Prostate gland (tissue), 2 donors: ENCODE data around the gene SH3D19. TPM values are rescaled to one million over a fixed set of nuclear protein-coding genes. Genes with fewer than 3 reads are reported as not detected.

Source experiments
- DNase-seq: peaks from one replicate; pipeline ENCODE4 v3.0.0-alpha.2; 2019; ENCODE audit warnings: low spot score
- H3K27ac ChIP-seq, 2 donors: fragments of 200-600 bp; sonication (generic); 2 replicates each; pipeline ENCODE4 v1.5.1; 2017 to 2019
- H3K27me3 ChIP-seq: fragments of 200-600 bp; sonication (generic); replicated peaks from 2 replicates; pipeline ENCODE4 v1.5.1; 2019; ENCODE audit not compliant: insufficient read depth
- H3K36me3 ChIP-seq, 2 donors: fragments of 200-600 bp; sonication (generic); 1 replicate in 1 of 2; 2 replicates in 1 of 2; pipeline versions ENCODE4 v1.5.1 to v1.8.1; 2017 to 2019
- H3K4me1 ChIP-seq: fragments of 200-600 bp; sonication (generic); replicated peaks from 2 replicates; pipeline ENCODE4 v1.5.1; 2019
- H3K4me3 ChIP-seq, 2 donors: fragments of 200-600 bp; sonication (generic); 2 replicates each; pipeline ENCODE4 v1.5.1; 2017 to 2019
- H3K9me3 ChIP-seq: fragments of 200-600 bp; sonication (generic); 2 replicates; pipeline ENCODE4 v1.5.1; 2017
- CTCF ChIP-seq, 4 experiments: fragments of 200-600 bp in 2 of 4; fragments of 450-650 bp in 2 of 4; sonication (generic) in 2 of 4; IDR thresholded peaks; 1 replicate in 3 of 4; 2 replicates in 1 of 4; pipeline ENCODE4 v1.5.1; 2016 to 2019; ENCODE audit warnings: antibody characterized with exemption in 4 of 4, mild to moderate bottlenecking in 2 of 4, moderate library complexity in 2 of 4
- POLR2A ChIP-seq: fragments of 450-650 bp; IDR thresholded peaks from one replicate; pipeline ENCODE4 v1.6.1; 2016; ENCODE audit warnings: antibody characterized with exemption, mild to moderate bottlenecking
- POLR2AphosphoS5 ChIP-seq: sonication (generic); formaldehyde crosslinking; IDR thresholded peaks from one replicate; pipeline ENCODE4 v1.6.1; 2017; ENCODE audit warnings: antibody characterized with exemption
- WGBS: methylation state at CpG from one replicate; pipeline ENCODE4 v1.1.5; 2018; 5-methylcytosine and 5-hydroxymethylcytosine counted together
- intact Hi-C: fragments of 100-400 bp; cut with DNase I; formaldehyde crosslinking; loops from one replicate; pipeline ENCODE4 v1.14.2; 2022
- total RNA-seq, 2 donors: library from RNA; depleted of rRNA; stranded (reverse); fragments of >200 nt; gene quantifications; one replicate each; pipeline ENCODE4 v1.1.0, GENCODE V29; 2016

SH3D19 gene
- total RNA-seq, 2 donors from 2014 or later, result 27.1 to 61.1 TPM

DNA sequence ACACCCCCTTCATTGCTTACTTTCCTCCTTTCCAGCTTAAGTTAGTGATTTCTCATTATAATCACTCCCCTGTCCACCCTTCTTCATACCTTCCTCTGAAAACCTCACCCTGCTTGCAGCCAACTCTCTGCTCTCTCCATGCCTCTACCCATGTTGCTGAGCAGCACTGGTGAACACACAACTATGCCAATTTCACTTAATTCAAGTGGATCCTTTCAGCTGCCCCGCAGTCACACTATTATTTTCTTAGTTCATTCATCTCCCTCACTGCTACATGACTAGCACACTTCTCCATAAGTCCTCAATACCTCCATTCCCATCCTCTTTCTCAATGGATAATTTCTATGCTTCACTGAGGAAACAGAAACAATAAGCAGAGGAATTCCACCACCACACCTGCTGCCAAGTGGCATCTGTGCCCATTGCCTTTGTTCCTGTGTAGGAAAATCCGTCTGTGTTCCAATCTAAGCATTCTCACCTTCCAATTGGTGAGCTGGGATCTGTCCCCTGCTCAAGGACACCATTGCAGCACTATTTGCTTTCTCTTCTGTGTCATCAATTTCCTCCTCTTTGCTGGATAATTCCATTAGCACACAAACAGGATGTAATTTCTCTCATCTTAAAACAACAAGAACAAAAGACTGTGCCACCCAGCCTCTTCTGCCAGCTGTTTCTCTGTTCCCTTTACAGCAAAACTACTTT is 73.7 kb downstream of the SH3D19 start:
- no peak overlapping the region for H3K4me3 ChIP-seq
- H3K9me3 ChIP-seq, result no peaks in the 10 kb centered on the region
- no peak for TF ChIP-seq POLR2AphosphoS5
- TF ChIP-seq POLR2A, result no peak
- no peak for TF ChIP-seq CTCF (IDR thresholded peaks at IDR 0.05)
- no peaks in the 10 kb centered on the region for H3K27me3 ChIP-seq
- no peaks in the 10 kb centered on the region for H3K36me3 ChIP-seq
- H3K4me1 ChIP-seq, result no peaks in the 10 kb centered on the region
- H3K27ac ChIP-seq, result no peak overlapping the region
- WGBS, result 42% methylated on average over 2 of the region's 2 CpGs
- DNase-seq, result no peak
- intact Hi-C loops, result no loop called here

GRCh38 chr4:151250706-151251105 is 74.7 kb downstream of the SH3D19 start:
- H3K4me3 ChIP-seq, result no peak overlapping the region
- 30% methylated on average over 5 of the region's 5 CpGs for WGBS
- no peaks in the 10 kb centered on the region for H3K36me3 ChIP-seq
- H3K9me3 ChIP-seq, result no peaks in the 10 kb centered on the region
- H3K4me1 ChIP-seq, result no peaks in the 10 kb centered on the region
- H3K27me3 ChIP-seq, result no peaks in the 10 kb centered on the region
- no peak for TF ChIP-seq POLR2A
- TF ChIP-seq POLR2AphosphoS5, result no peak
- no peak for TF ChIP-seq CTCF (IDR thresholded peaks at IDR 0.05)
- H3K27ac ChIP-seq, result no peak overlapping the region
- no peak for DNase-seq
- intact Hi-C loops, result no loop called here

DNA sequence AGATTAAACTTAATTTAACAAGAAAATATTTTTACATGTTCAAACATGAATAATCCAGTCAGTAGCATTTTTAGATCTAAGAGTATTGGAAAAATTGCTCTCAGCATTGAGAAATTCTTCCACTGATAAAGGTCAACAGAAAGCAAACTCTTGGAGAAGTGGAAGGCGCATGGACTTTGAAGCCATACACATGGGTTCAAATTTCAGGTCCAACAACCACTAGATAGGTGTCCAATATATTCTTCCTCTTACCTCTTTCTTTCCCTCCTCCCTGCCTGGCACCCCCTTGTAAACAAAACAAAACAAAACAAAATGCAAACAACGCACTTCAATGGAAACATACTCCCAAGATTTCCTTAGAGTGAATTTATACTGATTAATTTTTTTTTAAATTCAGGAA is 76.9 kb downstream of the SH3D19 start:
- no peak for TF ChIP-seq POLR2AphosphoS5
- TF ChIP-seq CTCF (IDR thresholded peaks at IDR 0.05), result no peak
- no peak for TF ChIP-seq POLR2A
- Histone ChIP-seq H3K27me3 (no peaks in the 10 kb centered on the region), H3K4me3 (no peak overlapping the region), H3K9me3 (no peaks in the 10 kb centered on the region), H3K27ac (no peak overlapping the region), H3K36me3 (no peaks in the 10 kb centered on the region), H3K4me1 (no peaks in the 10 kb centered on the region)
- intact Hi-C loops, result no loop called here
- DNase-seq, result no peak
- WGBS, result 97% methylated on average over 2 of the region's 2 CpGs

GRCh38 chr4:151247395-151247794 is 78.0 kb downstream of the SH3D19 start:
- DNase-seq, result no peak
- Histone ChIP-seq H3K27ac (no peak overlapping the region), H3K4me1 (no peaks in the 10 kb centered on the region), H3K36me3 (no peaks in the 10 kb centered on the region), H3K4me3 (no peak overlapping the region), H3K9me3 (no peaks in the 10 kb centered on the region), H3K27me3 (no peaks in the 10 kb centered on the region)
- no peak for TF ChIP-seq POLR2A
- TF ChIP-seq POLR2AphosphoS5, result no peak
- TF ChIP-seq CTCF (IDR thresholded peaks at IDR 0.05), result no peak
- intact Hi-C loops, result no loop called here
- 95% methylated on average over 2 of the region's 2 CpGs for WGBS

GRCh38 chr4:151246742-151247141 is 78.7 kb downstream of the SH3D19 start:
- Histone ChIP-seq H3K27ac (no peak overlapping the region), H3K4me3 (no peak overlapping the region), H3K4me1 (no peaks in the 10 kb centered on the region), H3K27me3 (no peaks in the 10 kb centered on the region), H3K36me3 (no peaks in the 10 kb centered on the region), H3K9me3 (no peaks in the 10 kb centered on the region)
- DNase-seq, result no peak
- TF ChIP-seq CTCF (IDR thresholded peaks at IDR 0.05) (no peak), POLR2AphosphoS5 (no peak), POLR2A (no peak)
- intact Hi-C loops, result no loop called here
- 78% methylated on average over 2 of the region's 2 CpGs for WGBS
